HEK293 (cell line): ENCODE results near the gene DGKQ.

Experiments
- CTCF ChIA-PET: fragments of 350-600 bp; formaldehyde crosslinking; extraction: SDS; loops from one replicate; lab custom pipeline; 2021; ENCODE audit warnings: antibody characterized with exemption; lab: Yijun Ruan, JAX
- POLR2A ChIA-PET: fragments of 300-600 bp; formaldehyde crosslinking; extraction: SDS; loops from one replicate; lab custom pipeline; 2020; ENCODE audit warnings: antibody characterized with exemption, inconsistent platforms; lab: Yijun Ruan, JAX
- H3K27ac ChIP-seq: fragments of 200-500 bp; sonication (Bioruptor generic); 2 replicates; pipeline ENCODE4 v1.5.1; 2014; ENCODE audit warnings: low read depth, low read length, control low read depth, inconsistent platforms; ENCODE audit errors: extremely low read depth
- H3K36me3 ChIP-seq, 2 experiments: fragments of 200-500 bp in 1 of 2; sonication (Bioruptor generic) in 1 of 2; 1 replicate in 1 of 2; 2 replicates in 1 of 2; pipeline ENCODE4 v1.5.1; 2014 to 2017; ENCODE audit warnings: inconsistent platforms in 2 of 2, low read length in 2 of 2; ENCODE audit not compliant: control insufficient read depth in 2 of 2, insufficient read depth in 1 of 2
- H3K4me1 ChIP-seq: fragments of 200-500 bp; sonication (Bioruptor generic); 2 replicates; pipeline ENCODE4 v1.5.1; 2014; ENCODE audit warnings: mild to moderate bottlenecking, low read length, inconsistent platforms; ENCODE audit not compliant: control insufficient read depth, insufficient read depth
- H3K4me3 ChIP-seq: 2 replicates; pipeline ENCODE4 v1.5.1; 2011; ENCODE audit warnings: low read depth, mild to moderate bottlenecking, control low read depth, low read length, moderate library complexity
- H3K9me3 ChIP-seq: fragments of 200-500 bp; sonication (Bioruptor generic); 2 replicates; pipeline ENCODE4 v1.5.1; 2014; ENCODE audit warnings: low read depth, low read length, inconsistent platforms; ENCODE audit not compliant: control insufficient read depth, insufficient read depth
- GLI2 ChIP-seq: fragments of 450-650 bp; formaldehyde crosslinking; IDR thresholded peaks from 2 replicates; pipeline ENCODE4; 2017; ENCODE audit warnings: missing biosample characterization, missing genetic modification characterization, low read depth, borderline replicate concordance
- GLIS1 ChIP-seq: fragments of 450-650 bp; formaldehyde crosslinking; IDR thresholded peaks from 2 replicates; pipeline ENCODE4 v1.5.1; 2016; ENCODE audit warnings: missing biosample characterization, missing genetic modification characterization
- RBAK ChIP-seq: fragments of 450-650 bp; formaldehyde crosslinking; IDR thresholded peaks from 2 replicates; pipeline ENCODE4 v1.5.1; 2016; ENCODE audit warnings: missing biosample characterization, missing genetic modification characterization
- SCRT1 ChIP-seq: fragments of 450-650 bp; formaldehyde crosslinking; IDR thresholded peaks from 2 replicates; pipeline ENCODE4 v1.5.1; 2016; ENCODE audit warnings: missing biosample characterization, missing genetic modification characterization, borderline replicate concordance
- ZFP3 ChIP-seq: fragments of 450-650 bp; formaldehyde crosslinking; IDR thresholded peaks from 2 replicates; pipeline ENCODE4 v1.5.1; 2016; ENCODE audit warnings: low read depth, missing biosample characterization, missing genetic modification characterization
- ZNF121 ChIP-seq: fragments of 450-650 bp; formaldehyde crosslinking; IDR thresholded peaks from 2 replicates; pipeline ENCODE4 v1.5.1; 2016; ENCODE audit warnings: missing biosample characterization, missing genetic modification characterization
- ZNF221 ChIP-seq: fragments of 450-650 bp; formaldehyde crosslinking; IDR thresholded peaks from 2 replicates; pipeline ENCODE4 v1.5.1; 2017; ENCODE audit warnings: missing biosample characterization, missing genetic modification characterization, borderline replicate concordance
- ZNF302 ChIP-seq: fragments of 450-650 bp; formaldehyde crosslinking; IDR thresholded peaks from 2 replicates; pipeline ENCODE4 v1.5.1; 2016; ENCODE audit warnings: missing biosample characterization, missing genetic modification characterization, low read depth
- ZNF354C ChIP-seq: fragments of 450-650 bp; formaldehyde crosslinking; IDR thresholded peaks from 2 replicates; pipeline ENCODE4 v1.5.1; 2016; ENCODE audit warnings: missing biosample characterization, missing genetic modification characterization, low read depth, borderline replicate concordance
- ZNF423 ChIP-seq: fragments of 450-650 bp; formaldehyde crosslinking; IDR thresholded peaks from 2 replicates; pipeline ENCODE4 v1.5.1; 2016; ENCODE audit warnings: missing biosample characterization, missing genetic modification characterization
- ZNF48 ChIP-seq: fragments of 450-650 bp; formaldehyde crosslinking; IDR thresholded peaks from 2 replicates; pipeline ENCODE4 v1.5.1; 2016; ENCODE audit warnings: missing biosample characterization, missing genetic modification characterization
- ZNF501 ChIP-seq: fragments of 450-650 bp; formaldehyde crosslinking; IDR thresholded peaks from 2 replicates; pipeline ENCODE4 v1.5.1; 2016; ENCODE audit warnings: missing biosample characterization, missing genetic modification characterization
- ZNF560 ChIP-seq: fragments of 450-650 bp; formaldehyde crosslinking; IDR thresholded peaks from 2 replicates; pipeline ENCODE4 v1.5.1; 2017; ENCODE audit warnings: missing biosample characterization, missing genetic modification characterization, borderline replicate concordance
- ZNF626 ChIP-seq: fragments of 450-650 bp; sonication (Bioruptor Pico); formaldehyde crosslinking; IDR thresholded peaks from 2 replicates; pipeline ENCODE4 v1.5.1; 2018; ENCODE audit warnings: missing biosample characterization, missing genetic modification characterization, inconsistent platforms
- ZNF792 ChIP-seq: fragments of 450-650 bp; formaldehyde crosslinking; IDR thresholded peaks from 2 replicates; pipeline ENCODE4 v1.5.1; 2016; ENCODE audit warnings: missing biosample characterization, missing genetic modification characterization
- ZSCAN23 ChIP-seq: fragments of 450-650 bp; formaldehyde crosslinking; IDR thresholded peaks from 2 replicates; pipeline ENCODE4 v1.5.1; 2016; ENCODE audit warnings: missing biosample characterization, missing genetic modification characterization
- TF ChIP-seq, protein P1 (sequence below): fragments of 450-650 bp; formaldehyde crosslinking; IDR thresholded peaks from 2 replicates; pipeline ENCODE4 v1.5.1; 2016; ENCODE audit warnings: missing biosample characterization, missing genetic modification characterization
- TF ChIP-seq, protein P2 (sequence below): fragments of 450-650 bp; formaldehyde crosslinking; conservative IDR thresholded peaks from 2 replicates; pipeline ENCODE4 v1.5.1; 2016; ENCODE audit warnings: low read depth, missing biosample characterization, missing genetic modification characterization
- TF ChIP-seq, protein P3 (sequence below): fragments of 450-650 bp; formaldehyde crosslinking; IDR thresholded peaks from 2 replicates; pipeline ENCODE4 v1.5.1; 2016; ENCODE audit warnings: missing biosample characterization, missing genetic modification characterization, low read depth
- TF ChIP-seq, protein P4 (sequence below): fragments of 450-650 bp; formaldehyde crosslinking; IDR thresholded peaks from 2 replicates; pipeline ENCODE4 v1.5.1; 2016; ENCODE audit warnings: missing biosample characterization, missing genetic modification characterization
- TF ChIP-seq, protein P5 (sequence below): fragments of 450-650 bp; IDR thresholded peaks from 2 replicates; pipeline ENCODE4 v1.5.1; 2018; ENCODE audit warnings: missing biosample characterization, missing genetic modification characterization

The DGKQ gene

DNA sequence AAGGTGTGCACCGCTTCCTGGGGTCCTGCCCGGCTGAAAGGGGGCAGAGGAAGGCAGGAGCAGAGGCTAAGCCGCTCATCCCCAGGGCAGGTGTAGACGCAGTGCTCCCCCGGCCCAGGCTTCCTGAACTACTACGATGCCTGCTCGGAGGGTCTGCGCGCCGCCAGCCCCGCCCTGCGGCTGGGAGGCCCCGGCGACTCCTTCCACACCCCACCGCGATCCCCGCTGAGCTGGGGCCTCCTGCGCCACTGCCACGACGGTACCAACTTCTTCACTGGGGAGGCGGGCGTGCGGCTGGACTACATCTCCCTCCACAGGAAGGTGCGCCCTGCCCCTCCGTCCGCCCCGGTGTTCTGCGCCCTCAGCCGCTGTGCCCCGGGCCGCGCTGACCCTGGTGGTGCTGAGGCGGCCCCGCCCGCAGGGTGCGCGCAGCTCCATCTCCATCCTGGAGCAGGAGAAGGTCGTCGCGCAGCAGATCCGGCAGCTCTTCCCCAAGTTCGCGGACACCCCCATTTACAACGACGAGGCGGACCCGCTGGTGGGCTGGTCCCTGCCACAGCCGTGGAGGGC, 28.3 kb upstream of the DGKQ start:
- CTCF ChIA-PET: no interaction called here
- no peaks in the 10 kb centered on the region for H3K36me3 ChIP-seq
- H3K4me1 ChIP-seq: no peaks in the 10 kb centered on the region; the same call in 1 of the 2 replicates
- no peak overlapping the region for H3K27ac ChIP-seq
- H3K4me3 ChIP-seq: no peak overlapping the region
- POLR2A ChIA-PET: no interaction called here
- no peak for TF ChIP-seq GLIS1 (tag by site-specific recombination)
- TF ChIP-seq ZNF48 (tag by site-specific recombination): no peak
- TF ChIP-seq SCRT1 (tag by site-specific recombination): no peak
- no peak for TF ChIP-seq RBAK (tag by site-specific recombination)
- TF ChIP-seq ZNF501 (tag by site-specific recombination): no peak
- TF ChIP-seq, protein P1, sequence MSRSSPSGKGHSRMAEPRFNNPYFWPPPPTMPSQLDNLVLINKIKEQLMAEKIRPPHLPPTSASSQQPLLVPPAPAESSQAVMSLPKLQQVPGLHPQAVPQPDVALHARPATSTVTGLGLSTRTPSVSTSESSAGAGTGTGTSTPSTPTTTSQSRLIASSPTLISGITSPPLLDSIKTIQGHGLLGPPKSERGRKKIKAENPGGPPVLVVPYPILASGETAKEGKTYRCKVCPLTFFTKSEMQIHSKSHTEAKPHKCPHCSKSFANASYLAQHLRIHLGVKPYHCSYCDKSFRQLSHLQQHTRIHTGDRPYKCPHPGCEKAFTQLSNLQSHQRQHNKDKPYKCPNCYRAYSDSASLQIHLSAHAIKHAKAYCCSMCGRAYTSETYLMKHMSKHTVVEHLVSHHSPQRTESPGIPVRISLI (tag by site-specific recombination): no peak
- TF ChIP-seq ZSCAN23 (tag by site-specific recombination): no peak
- no peak for TF ChIP-seq ZNF626 (tag by site-specific recombination)
- no peaks in the 10 kb centered on the region for H3K9me3 ChIP-seq

DNA sequence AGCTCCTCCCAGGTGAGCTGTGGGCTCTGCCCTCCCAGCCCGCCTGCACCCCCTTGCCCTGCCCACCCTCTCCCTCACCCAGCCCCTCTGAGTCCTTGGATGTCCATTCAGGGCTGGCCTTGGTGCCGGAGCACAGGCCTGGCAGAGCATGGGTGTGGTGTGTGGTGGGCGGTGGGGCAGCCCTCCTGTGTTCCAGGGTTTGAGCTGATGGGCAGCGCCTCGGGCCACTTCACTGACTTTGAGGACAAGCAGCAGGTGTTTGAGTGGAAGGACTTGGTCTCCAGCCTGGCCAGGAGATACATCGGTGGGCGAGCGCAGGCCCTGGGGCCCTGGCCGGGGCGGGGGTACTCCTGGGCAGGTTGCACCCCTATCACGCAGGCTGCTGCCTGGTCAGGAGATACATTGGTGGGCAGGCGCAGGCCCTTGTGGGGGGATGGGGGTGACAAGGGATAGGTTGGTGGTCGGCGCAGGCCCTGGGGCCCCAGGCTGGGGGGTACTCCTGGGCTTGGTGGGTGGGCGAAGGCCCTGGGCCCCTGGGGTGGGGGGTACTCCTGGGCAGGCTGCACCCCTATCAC, 27.4 kb upstream of the DGKQ start:
- ChIA-PET CTCF (no interaction called here), POLR2A (no interaction called here)
- Histone ChIP-seq H3K4me1 (no peaks in the 10 kb centered on the region; the same call in 1 of the 2 replicates), H3K27ac (no peak overlapping the region), H3K9me3 (no peaks in the 10 kb centered on the region), H3K36me3 (no peaks in the 10 kb centered on the region), H3K4me3 (no peak overlapping the region)
- TF ChIP-seq ZNF354C (tag by site-specific recombination) (no peak), ZNF560 (no peak), ZNF423 (no peak), GLI2 (tag by site-specific recombination) (no peak), ZNF121 (tag by site-specific recombination) (no peak), ZNF302 (no peak), ZNF221 (tag by site-specific recombination) (no peak), ZFP3 (tag by site-specific recombination) (no peak), ZNF792 (tag by site-specific recombination) (no peak)
- TF ChIP-seq, protein P2, sequence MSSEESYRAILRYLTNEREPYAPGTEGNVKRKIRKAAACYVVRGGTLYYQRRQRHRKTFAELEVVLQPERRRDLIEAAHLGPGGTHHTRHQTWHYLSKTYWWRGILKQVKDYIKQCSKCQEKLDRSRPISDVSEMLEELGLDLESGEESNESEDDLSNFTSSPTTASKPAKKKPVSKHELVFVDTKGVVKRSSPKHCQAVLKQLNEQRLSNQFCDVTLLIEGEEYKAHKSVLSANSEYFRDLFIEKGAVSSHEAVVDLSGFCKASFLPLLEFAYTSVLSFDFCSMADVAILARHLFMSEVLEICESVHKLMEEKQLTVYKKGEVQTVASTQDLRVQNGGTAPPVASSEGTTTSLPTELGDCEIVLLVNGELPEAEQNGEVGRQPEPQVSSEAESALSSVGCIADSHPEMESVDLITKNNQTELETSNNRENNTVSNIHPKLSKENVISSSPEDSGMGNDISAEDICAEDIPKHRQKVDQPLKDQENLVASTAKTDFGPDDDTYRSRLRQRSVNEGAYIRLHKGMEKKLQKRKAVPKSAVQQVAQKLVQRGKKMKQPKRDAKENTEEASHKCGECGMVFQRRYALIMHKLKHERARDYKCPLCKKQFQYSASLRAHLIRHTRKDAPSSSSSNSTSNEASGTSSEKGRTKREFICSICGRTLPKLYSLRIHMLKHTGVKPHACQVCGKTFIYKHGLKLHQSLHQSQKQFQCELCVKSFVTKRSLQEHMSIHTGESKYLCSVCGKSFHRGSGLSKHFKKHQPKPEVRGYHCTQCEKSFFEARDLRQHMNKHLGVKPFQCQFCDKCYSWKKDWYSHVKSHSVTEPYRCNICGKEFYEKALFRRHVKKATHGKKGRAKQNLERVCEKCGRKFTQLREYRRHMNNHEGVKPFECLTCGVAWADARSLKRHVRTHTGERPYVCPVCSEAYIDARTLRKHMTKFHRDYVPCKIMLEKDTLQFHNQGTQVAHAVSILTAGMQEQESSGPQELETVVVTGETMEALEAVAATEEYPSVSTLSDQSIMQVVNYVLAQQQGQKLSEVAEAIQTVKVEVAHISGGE (tag by site-specific recombination): no peak
- TF ChIP-seq, protein P3, sequence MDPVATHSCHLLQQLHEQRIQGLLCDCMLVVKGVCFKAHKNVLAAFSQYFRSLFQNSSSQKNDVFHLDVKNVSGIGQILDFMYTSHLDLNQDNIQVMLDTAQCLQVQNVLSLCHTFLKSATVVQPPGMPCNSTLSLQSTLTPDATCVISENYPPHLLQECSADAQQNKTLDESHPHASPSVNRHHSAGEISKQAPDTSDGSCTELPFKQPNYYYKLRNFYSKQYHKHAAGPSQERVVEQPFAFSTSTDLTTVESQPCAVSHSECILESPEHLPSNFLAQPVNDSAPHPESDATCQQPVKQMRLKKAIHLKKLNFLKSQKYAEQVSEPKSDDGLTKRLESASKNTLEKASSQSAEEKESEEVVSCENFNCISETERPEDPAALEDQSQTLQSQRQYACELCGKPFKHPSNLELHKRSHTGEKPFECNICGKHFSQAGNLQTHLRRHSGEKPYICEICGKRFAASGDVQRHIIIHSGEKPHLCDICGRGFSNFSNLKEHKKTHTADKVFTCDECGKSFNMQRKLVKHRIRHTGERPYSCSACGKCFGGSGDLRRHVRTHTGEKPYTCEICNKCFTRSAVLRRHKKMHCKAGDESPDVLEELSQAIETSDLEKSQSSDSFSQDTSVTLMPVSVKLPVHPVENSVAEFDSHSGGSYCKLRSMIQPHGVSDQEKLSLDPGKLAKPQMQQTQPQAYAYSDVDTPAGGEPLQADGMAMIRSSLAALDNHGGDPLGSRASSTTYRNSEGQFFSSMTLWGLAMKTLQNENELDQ (tag by site-specific recombination): no peak
- TF ChIP-seq, protein P4, sequence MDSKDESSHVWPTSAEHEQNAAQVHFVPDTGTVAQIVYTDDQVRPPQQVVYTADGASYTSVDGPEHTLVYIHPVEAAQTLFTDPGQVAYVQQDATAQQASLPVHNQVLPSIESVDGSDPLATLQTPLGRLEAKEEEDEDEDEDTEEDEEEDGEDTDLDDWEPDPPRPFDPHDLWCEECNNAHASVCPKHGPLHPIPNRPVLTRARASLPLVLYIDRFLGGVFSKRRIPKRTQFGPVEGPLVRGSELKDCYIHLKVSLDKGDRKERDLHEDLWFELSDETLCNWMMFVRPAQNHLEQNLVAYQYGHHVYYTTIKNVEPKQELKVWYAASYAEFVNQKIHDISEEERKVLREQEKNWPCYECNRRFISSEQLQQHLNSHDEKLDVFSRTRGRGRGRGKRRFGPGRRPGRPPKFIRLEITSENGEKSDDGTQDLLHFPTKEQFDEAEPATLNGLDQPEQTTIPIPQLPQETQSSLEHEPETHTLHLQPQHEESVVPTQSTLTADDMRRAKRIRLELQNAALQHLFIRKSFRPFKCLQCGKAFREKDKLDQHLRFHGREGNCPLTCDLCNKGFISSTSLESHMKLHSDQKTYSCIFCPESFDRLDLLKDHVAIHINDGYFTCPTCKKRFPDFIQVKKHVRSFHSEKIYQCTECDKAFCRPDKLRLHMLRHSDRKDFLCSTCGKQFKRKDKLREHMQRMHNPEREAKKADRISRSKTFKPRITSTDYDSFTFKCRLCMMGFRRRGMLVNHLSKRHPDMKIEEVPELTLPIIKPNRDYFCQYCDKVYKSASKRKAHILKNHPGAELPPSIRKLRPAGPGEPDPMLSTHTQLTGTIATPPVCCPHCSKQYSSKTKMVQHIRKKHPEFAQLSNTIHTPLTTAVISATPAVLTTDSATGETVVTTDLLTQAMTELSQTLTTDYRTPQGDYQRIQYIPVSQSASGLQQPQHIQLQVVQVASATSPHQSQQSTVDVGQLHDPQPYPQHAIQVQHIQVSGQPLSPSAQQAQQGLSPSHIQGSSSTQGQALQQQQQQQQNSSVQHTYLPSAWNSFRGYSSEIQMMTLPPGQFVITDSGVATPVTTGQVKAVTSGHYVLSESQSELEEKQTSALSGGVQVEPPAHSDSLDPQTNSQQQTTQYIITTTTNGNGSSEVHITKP (tag by site-specific recombination): no peak
- TF ChIP-seq, protein P5, sequence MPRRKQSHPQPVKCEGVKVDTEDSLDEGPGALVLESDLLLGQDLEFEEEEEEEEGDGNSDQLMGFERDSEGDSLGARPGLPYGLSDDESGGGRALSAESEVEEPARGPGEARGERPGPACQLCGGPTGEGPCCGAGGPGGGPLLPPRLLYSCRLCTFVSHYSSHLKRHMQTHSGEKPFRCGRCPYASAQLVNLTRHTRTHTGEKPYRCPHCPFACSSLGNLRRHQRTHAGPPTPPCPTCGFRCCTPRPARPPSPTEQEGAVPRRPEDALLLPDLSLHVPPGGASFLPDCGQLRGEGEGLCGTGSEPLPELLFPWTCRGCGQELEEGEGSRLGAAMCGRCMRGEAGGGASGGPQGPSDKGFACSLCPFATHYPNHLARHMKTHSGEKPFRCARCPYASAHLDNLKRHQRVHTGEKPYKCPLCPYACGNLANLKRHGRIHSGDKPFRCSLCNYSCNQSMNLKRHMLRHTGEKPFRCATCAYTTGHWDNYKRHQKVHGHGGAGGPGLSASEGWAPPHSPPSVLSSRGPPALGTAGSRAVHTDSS (tag by site-specific recombination): no peak
